Measurements from ENCODE around the gene SEMA6C. TPM values are rescaled to one million over a fixed set of nuclear protein-coding genes. Genes with fewer than 3 reads are reported as not detected.

Gene SEMA6C
- total RNA-seq, 1 experiment from 2014 or later: 2.0 TPM

DNA sequence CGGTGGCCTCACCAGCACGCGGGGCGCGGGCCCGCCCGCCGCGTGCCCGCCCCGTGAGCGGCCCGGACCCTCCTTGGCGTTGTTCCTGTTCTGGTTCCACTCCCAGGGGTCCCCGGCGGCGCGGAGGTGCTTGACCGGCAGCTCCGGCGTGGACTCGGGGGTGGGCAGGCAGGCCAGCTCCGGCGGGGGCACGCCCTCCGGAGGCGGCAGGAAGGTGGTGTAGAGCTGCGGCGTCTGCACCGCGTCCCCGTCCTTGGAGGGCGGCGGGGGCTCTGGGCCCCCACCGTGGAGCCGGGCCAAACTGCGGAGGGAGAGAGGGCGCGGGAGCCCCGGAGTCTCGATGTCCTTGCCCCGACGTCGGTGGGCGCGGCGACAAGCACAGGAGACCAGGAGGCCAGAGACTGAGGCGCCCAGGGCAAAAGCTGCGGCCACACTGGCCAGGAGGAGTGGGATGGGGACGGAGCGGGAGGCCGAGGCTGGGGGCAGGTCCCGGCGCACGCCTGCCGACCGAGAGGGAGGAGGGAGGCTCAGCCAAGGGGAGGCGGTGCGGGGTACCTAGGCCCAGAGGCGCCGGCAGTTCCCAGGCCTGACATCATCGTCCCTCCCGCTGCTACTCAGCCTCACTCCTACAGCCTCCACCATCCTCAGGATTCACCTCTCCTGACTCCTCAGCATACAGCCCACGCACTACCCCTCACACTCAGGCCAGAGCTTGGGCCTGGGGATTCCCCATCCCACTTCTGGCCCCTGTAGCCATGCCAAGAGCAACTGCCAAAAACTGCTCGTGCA lies 13.2 kb downstream of the SEMA6C start:
- H3K27ac ChIP-seq (ENCODE audit: low read length): no peak overlapping the region
- no peaks in the 10 kb centered on the region for H3K79me2 ChIP-seq (ENCODE audit: low read length)
- no TSS peak for BruUV-seq (replicated peaks)
- no peak overlapping the region for H3K4me2 ChIP-seq (ENCODE audit: low read length)
- TF ChIP-seq EZH2phosphoT487 (IDR thresholded peaks at IDR 0.05; ENCODE audit: borderline replicate concordance, low read length) (no peak), EZH2 (IDR thresholded peaks at IDR 0.05; ENCODE audit: low read length, unreplicated experiment) (no peak)
- TF ChIP-seq, protein P1, sequence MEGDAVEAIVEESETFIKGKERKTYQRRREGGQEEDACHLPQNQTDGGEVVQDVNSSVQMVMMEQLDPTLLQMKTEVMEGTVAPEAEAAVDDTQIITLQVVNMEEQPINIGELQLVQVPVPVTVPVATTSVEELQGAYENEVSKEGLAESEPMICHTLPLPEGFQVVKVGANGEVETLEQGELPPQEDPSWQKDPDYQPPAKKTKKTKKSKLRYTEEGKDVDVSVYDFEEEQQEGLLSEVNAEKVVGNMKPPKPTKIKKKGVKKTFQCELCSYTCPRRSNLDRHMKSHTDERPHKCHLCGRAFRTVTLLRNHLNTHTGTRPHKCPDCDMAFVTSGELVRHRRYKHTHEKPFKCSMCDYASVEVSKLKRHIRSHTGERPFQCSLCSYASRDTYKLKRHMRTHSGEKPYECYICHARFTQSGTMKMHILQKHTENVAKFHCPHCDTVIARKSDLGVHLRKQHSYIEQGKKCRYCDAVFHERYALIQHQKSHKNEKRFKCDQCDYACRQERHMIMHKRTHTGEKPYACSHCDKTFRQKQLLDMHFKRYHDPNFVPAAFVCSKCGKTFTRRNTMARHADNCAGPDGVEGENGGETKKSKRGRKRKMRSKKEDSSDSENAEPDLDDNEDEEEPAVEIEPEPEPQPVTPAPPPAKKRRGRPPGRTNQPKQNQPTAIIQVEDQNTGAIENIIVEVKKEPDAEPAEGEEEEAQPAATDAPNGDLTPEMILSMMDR (conservative IDR thresholded peaks at IDR 0.05; ENCODE audit: low read depth, low read length): no peak
- H4K20me1 ChIP-seq (ENCODE audit: low read length): no peaks in the 10 kb centered on the region
- ChIA-PET CTCF (no interaction called here), POLR2A (ENCODE audit: unreplicated experiment) (no interaction called here)
- H3K9me2 ChIP-seq (replicated peaks; ENCODE audit: low read length): no peaks in the 10 kb centered on the region
- DNase-seq (no peak), ATAC-seq (no peak)
- H2AFZ ChIP-seq (ENCODE audit: low read length): no peak overlapping the region
- H3K27me3 ChIP-seq (ENCODE audit: low read length): no peaks in the 10 kb centered on the region
- no peak overlapping the region for H3K4me3 ChIP-seq (ENCODE audit: low read length)
- H3K9me3 ChIP-seq (ENCODE audit: low read length): no peaks in the 10 kb centered on the region
- intact Hi-C loops (cut with micrococcal nuclease): no loop called here
- no peaks in the 10 kb centered on the region for H3F3A ChIP-seq (ENCODE audit: low read length, unreplicated experiment)
- no peak overlapping the region for H3K9ac ChIP-seq (ENCODE audit: low read length)
- no peaks in the 10 kb centered on the region for H3K4me1 ChIP-seq (ENCODE audit: insufficient read depth, low read length)
- H3K36me3 ChIP-seq (ENCODE audit: low read depth, low read length): no peaks in the 10 kb centered on the region

DNA sequence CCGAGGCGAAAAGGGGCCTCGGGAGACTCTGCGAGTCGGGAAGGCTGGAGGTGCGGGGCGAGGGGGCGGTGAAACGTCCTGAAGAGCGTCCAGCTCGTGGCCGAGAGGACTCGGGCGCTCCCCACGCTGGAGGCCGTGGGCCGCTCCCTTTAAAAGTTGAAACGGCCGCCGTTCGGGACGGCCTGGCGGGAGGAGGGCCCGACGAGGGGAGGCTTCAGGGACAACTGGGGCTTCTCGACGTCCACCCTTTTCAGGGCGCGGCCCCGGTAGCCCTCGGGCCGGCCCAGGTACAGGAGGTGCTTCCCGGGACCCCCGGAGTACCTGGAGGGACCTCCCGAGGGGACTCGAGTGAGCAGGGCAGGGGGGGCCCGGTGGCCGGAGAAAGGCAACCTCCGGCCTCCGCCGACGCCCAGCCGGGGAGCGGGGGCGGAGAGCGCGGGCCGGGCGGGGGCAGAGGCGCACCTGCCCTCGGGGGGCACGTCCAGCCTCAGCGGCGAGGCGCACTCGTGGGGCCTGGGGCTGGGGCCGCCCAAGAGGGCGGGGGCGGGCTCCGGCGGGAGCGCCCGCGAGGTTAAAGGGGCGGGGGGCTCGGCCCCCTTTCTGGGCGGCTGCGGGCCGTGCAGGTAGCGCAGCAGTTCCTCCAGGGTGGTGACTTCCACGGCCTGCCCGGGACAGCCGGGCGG lies 14.0 kb downstream of the SEMA6C start:
- Histone ChIP-seq H3K9me2 (replicated peaks; ENCODE audit: low read length) (no peaks in the 10 kb centered on the region), H3K4me3 (ENCODE audit: low read length) (no peak overlapping the region), H3K27me3 (ENCODE audit: low read length) (no peaks in the 10 kb centered on the region), H3K9me3 (ENCODE audit: low read length) (no peaks in the 10 kb centered on the region), H3K27ac (ENCODE audit: low read length) (no peak overlapping the region), H3K4me2 (ENCODE audit: low read length) (no peak overlapping the region), H3K9ac (ENCODE audit: low read length) (no peak overlapping the region), H3K79me2 (ENCODE audit: low read length) (no peaks in the 10 kb centered on the region), H4K20me1 (ENCODE audit: low read length) (no peaks in the 10 kb centered on the region), H2AFZ (ENCODE audit: low read length) (no peak overlapping the region), H3K36me3 (ENCODE audit: low read depth, low read length) (no peaks in the 10 kb centered on the region), H3F3A (ENCODE audit: low read length, unreplicated experiment) (no peaks in the 10 kb centered on the region), H3K4me1 (ENCODE audit: insufficient read depth, low read length) (no peaks in the 10 kb centered on the region)
- POLR2A ChIA-PET (ENCODE audit: unreplicated experiment): no interaction called here
- no peak for TF ChIP-seq EZH2 (IDR thresholded peaks at IDR 0.05; ENCODE audit: low read length, unreplicated experiment)
- TF ChIP-seq, protein P1 (conservative IDR thresholded peaks at IDR 0.05; ENCODE audit: low read depth, low read length): no peak
- no peak for TF ChIP-seq EZH2phosphoT487 (IDR thresholded peaks at IDR 0.05; ENCODE audit: borderline replicate concordance, low read length)
- ATAC-seq: no peak
- no peak for DNase-seq
- intact Hi-C loops (cut with micrococcal nuclease): no loop called here
- BruUV-seq (replicated peaks): no TSS peak
- CTCF ChIA-PET: no interaction called here

Measured in PC-3 (cell line).